HL-60 (cell line): Measurements from ENCODE around the gene NOC4L.

Experiments used
- DNase-seq, 2 experiments: peaks; one replicate each; pipeline ENCODE4 v3.0.0-alpha.2; 2010 to 2020; ENCODE audit warnings: low read depth in 1 of 2, low spot score in 1 of 2
- H3K27ac ChIP-seq: fragments of 250-450 bp; sonication (Bioruptor Pico); replicated peaks from 2 replicates; pipeline ENCODE4 v1.5.1; 2020; ENCODE audit warnings: mild to moderate bottlenecking, moderate library complexity
- H3K27me3 ChIP-seq: fragments of 250-450 bp; sonication (Bioruptor Pico); 2 replicates; pipeline ENCODE4 v1.5.1; 2021; ENCODE audit warnings: mild to moderate bottlenecking, moderate library complexity; ENCODE audit not compliant: insufficient read depth, poor library complexity, severe bottlenecking
- H3K4me3 ChIP-seq: replicated peaks from 2 replicates; pipeline ENCODE4 v1.5.1; 2011; ENCODE audit warnings: mild to moderate bottlenecking, control low read depth, low read length; ENCODE audit not compliant: insufficient read depth
- GABPA ChIP-seq: IDR thresholded peaks from 2 replicates; pipeline ENCODE4 v1.6.1; 2012; ENCODE audit warnings: low read depth
- POLR2AphosphoS5 ChIP-seq: IDR thresholded peaks from 2 replicates; pipeline ENCODE4 v1.6.1; 2012; ENCODE audit warnings: low read depth
- SPI1 ChIP-seq: IDR thresholded peaks from 2 replicates; pipeline ENCODE4 v1.6.1; 2012; ENCODE audit warnings: low read depth, mild to moderate bottlenecking, borderline replicate concordance
- TF ChIP-seq, protein P1 (sequence below): IDR thresholded peaks from one replicate; pipeline ENCODE4 v1.5.1; 2011; ENCODE audit warnings: low read length, control low read depth, inconsistent platforms; ENCODE audit not compliant: insufficient read depth
- TF ChIP-seq, protein P2 (sequence below): IDR thresholded peaks from 2 replicates; pipeline ENCODE4 v1.6.1; 2012; ENCODE audit warnings: low read depth; ENCODE audit not compliant: insufficient replicate concordance

Gene NOC4L

DNA sequence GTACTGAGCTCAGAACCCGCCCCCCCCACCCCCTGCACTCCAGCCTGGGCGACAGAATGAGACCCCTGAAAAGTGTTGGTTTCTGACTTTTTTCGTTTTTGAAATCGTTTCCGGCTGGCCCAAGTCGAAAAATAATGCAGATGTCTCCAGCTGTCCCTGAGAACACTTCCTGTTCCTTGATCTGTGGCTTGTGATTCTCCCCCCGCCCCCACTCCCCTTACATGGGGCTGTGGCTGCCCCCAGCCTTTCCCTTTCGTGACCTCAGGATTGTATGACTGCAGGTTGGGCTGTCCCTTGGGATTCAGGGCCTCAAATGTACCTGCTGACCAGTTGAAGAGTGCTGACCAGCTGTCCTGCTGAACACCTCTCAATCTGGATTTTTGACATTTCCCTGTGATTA, 34.1 kb downstream of the NOC4L start:
- H3K27ac ChIP-seq, result peak overlapping the region; percentile 44
- H3K27me3 ChIP-seq, result no peaks in the 10 kb centered on the region
- DNase-seq, result peak; percentile 35 to 60
- peak overlapping the region; percentile 7; the same call in 1 of the 2 replicates for H3K4me3 ChIP-seq
- peak; percentile 60 for TF ChIP-seq POLR2AphosphoS5
- TF ChIP-seq, protein P1, sequence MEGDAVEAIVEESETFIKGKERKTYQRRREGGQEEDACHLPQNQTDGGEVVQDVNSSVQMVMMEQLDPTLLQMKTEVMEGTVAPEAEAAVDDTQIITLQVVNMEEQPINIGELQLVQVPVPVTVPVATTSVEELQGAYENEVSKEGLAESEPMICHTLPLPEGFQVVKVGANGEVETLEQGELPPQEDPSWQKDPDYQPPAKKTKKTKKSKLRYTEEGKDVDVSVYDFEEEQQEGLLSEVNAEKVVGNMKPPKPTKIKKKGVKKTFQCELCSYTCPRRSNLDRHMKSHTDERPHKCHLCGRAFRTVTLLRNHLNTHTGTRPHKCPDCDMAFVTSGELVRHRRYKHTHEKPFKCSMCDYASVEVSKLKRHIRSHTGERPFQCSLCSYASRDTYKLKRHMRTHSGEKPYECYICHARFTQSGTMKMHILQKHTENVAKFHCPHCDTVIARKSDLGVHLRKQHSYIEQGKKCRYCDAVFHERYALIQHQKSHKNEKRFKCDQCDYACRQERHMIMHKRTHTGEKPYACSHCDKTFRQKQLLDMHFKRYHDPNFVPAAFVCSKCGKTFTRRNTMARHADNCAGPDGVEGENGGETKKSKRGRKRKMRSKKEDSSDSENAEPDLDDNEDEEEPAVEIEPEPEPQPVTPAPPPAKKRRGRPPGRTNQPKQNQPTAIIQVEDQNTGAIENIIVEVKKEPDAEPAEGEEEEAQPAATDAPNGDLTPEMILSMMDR, result no peak
- TF ChIP-seq, protein P2, sequence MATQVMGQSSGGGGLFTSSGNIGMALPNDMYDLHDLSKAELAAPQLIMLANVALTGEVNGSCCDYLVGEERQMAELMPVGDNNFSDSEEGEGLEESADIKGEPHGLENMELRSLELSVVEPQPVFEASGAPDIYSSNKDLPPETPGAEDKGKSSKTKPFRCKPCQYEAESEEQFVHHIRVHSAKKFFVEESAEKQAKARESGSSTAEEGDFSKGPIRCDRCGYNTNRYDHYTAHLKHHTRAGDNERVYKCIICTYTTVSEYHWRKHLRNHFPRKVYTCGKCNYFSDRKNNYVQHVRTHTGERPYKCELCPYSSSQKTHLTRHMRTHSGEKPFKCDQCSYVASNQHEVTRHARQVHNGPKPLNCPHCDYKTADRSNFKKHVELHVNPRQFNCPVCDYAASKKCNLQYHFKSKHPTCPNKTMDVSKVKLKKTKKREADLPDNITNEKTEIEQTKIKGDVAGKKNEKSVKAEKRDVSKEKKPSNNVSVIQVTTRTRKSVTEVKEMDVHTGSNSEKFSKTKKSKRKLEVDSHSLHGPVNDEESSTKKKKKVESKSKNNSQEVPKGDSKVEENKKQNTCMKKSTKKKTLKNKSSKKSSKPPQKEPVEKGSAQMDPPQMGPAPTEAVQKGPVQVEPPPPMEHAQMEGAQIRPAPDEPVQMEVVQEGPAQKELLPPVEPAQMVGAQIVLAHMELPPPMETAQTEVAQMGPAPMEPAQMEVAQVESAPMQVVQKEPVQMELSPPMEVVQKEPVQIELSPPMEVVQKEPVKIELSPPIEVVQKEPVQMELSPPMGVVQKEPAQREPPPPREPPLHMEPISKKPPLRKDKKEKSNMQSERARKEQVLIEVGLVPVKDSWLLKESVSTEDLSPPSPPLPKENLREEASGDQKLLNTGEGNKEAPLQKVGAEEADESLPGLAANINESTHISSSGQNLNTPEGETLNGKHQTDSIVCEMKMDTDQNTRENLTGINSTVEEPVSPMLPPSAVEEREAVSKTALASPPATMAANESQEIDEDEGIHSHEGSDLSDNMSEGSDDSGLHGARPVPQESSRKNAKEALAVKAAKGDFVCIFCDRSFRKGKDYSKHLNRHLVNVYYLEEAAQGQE, result peak; percentile 23
- no peak for TF ChIP-seq GABPA
- TF ChIP-seq SPI1, result peak; percentile 81

GRCh38 chr12:132178801-132179401, 34.6 kb downstream of the NOC4L start:
- DNase-seq, result no peak
- Histone ChIP-seq H3K27me3 (no peaks in the 10 kb centered on the region), H3K4me3 (no peak overlapping the region)

DNA sequence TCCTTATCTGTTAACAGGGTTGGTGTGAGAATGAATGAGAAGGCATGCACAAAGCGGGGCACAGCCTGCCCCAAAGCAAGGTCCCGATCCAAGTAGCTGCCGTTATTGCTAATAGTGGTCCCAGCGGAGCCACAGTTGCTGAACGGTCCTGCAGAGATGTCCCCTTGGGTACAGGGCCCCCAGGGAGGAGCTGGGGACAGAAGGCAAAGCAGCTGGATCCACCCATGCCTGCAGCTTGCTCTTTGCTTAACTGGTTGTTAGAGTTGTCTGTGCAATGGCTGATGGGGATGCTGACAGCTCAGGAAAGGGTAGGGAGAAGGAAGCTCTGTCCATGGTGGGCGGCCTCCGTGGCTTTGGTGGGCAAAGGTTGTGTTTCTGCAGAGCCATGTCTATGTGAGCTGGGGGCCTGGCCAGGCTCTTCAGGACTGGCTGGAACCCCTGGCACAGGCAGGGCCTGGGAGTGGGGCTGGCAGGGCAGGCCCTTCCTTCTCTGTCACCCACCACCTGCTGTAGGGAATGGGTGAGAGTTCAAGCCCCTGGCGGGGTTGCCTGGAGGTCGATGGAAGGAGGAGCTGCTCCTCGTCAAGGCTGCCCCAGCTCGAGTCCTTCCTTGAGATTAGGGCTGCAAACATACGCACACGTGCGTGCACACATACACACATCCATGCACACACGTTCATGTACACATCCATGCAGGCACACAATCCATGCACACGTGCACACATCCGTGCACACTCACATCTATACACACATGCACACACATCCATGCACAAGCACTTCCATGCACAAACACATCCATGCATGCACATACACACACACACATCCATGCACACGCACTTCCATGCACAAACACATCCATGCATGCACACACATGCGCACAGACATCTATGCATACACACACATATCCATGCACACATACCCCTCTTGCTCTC, 35.4 kb downstream of the NOC4L start:
- TF ChIP-seq, protein P1, result no peak
- TF ChIP-seq, protein P2, result peak; percentile 69
- H3K27me3 ChIP-seq, result peaks cover 4% of the 10 kb centered on the region
- H3K4me3 ChIP-seq, result no peak overlapping the region
- H3K27ac ChIP-seq, result no peak overlapping the region
- DNase-seq, result no peak

More at GRCh38 chr12:132178801-132179401, 34.6 kb downstream of the NOC4L start:
- H3K27ac ChIP-seq, result peak overlapping the region; percentile 44
- TF ChIP-seq GABPA (no peak), POLR2AphosphoS5 (no peak), SPI1 (no peak)
- TF ChIP-seq, protein P1, result no peak
- TF ChIP-seq, protein P2, result no peak
